Spleen (tissue), 11 donors: ENCODE data around the gene PCSK4. TPM values are rescaled to one million over a fixed set of nuclear protein-coding genes. Genes with fewer than 3 reads are reported as not detected.
A peak's percentile ranks its signal among the peaks of the same experiment; 100 is the strongest.

Experiments
- DNase-seq: peaks from one replicate; pipeline ENCODE4 v3.0.0-alpha.2; 2020
- H3K27ac ChIP-seq, 8 donors: fragments of 200-600 bp; sonication (generic) in 7 of 8; 1 replicate in 4 of 8; 2 replicates in 4 of 8; pipeline versions ENCODE4 v1.5.0 to v1.8.0; 2016 to 2021; ENCODE audit warnings: inconsistent platforms in 4 of 8, mild to moderate bottlenecking in 4 of 8, moderate library complexity in 1 of 8
- H3K27me3 ChIP-seq, 7 donors: fragments of 200-600 bp; sonication (generic) in 6 of 7; replicated peaks in 1 of 7; 1 replicate in 4 of 7; 2 replicates in 3 of 7; pipeline versions ENCODE4 v1.5.0 to v1.8.0; 2016 to 2021; ENCODE audit warnings: inconsistent platforms in 3 of 7, mild to moderate bottlenecking in 1 of 7
- H3K36me3 ChIP-seq, 6 donors: fragments of 200-600 bp; sonication (generic) in 5 of 6; 1 replicate in 4 of 6; 2 replicates in 2 of 6; pipeline versions ENCODE4 v1.5.0 to v1.8.0; 2016 to 2021; ENCODE audit warnings: inconsistent platforms in 2 of 6
- H3K4me1 ChIP-seq, 6 donors: fragments of 200-600 bp; sonication (generic) in 5 of 6; 1 replicate in 3 of 6; 2 replicates in 3 of 6; pipeline versions ENCODE4 v1.5.0 to v1.8.0; 2016 to 2021; ENCODE audit warnings: inconsistent platforms in 3 of 6
- H3K4me3 ChIP-seq, 8 donors: fragments of 200-600 bp; sonication (generic) in 7 of 8; 1 replicate in 4 of 8; 2 replicates in 4 of 8; pipeline versions ENCODE4 v1.5.0 to v1.8.0; 2016 to 2021; ENCODE audit warnings: inconsistent platforms in 4 of 8, mild to moderate bottlenecking in 4 of 8, moderate library complexity in 2 of 8
- H3K9me3 ChIP-seq, 8 donors: fragments of 200-600 bp; sonication (generic) in 7 of 8; 1 replicate in 4 of 8; 2 replicates in 4 of 8; pipeline versions ENCODE4 v1.5.0 to v1.8.0; 2016 to 2021; ENCODE audit warnings: inconsistent platforms in 4 of 8
- POLR2A ChIP-seq, 3 donors: fragments of 450-650 bp; IDR thresholded peaks; one replicate each; pipeline ENCODE4 v1.5.1; 2017; ENCODE audit warnings: antibody characterized with exemption in 3 of 3, mild to moderate bottlenecking in 1 of 3
- POLR2AphosphoS5 ChIP-seq, 3 donors: sonication (generic); formaldehyde crosslinking; IDR thresholded peaks; one replicate each; pipeline ENCODE4 v1.5.1; 2017; ENCODE audit warnings: antibody characterized with exemption in 3 of 3
- WGBS, 5 donors: extraction: QIAGEN DNeasy Blood & Tissue Kit in 3 of 5; methylation state at CpG; one replicate each; pipeline versions ENCODE4 v1.1.5 to v1.1.7; 2013 to 2018; 5-methylcytosine and 5-hydroxymethylcytosine counted together
- intact Hi-C: fragments of 100-400 bp; cut with DNase I; formaldehyde crosslinking; loops from one replicate; pipeline ENCODE4 v1.15.0; 2023; ENCODE audit warnings: low total_unique reads
- polyA plus RNA-seq, 3 donors: library from polyadenylated mRNA; stranded (reverse); fragments of 200-250 nt; gene quantifications; one replicate each; pipeline ENCODE4 v1.2.1, GENCODE V29; 2013
- total RNA-seq, 7 donors: library from RNA; depleted of rRNA in 3 of 7; stranded (reverse); fragments of >200 nt in 3 of 7; fragmentation: NEBNext Ultra II Directional in 4 of 7; extraction: Animal tissue kit (Norgen Biotek cat#: 25700) in 4 of 7; gene quantifications; one replicate each; pipeline versions ENCODE4 v1.1.0 to v1.2.1, GENCODE V29; 2016 to 2021
- TF ChIP-seq, protein P1 (sequence below), 11 experiments: fragments of 200-600 bp in 7 of 11; fragments of 450-650 bp in 4 of 11; sonication (generic) in 4 of 11; IDR thresholded peaks in 8 of 11; conservative IDR thresholded peaks in 3 of 11; 1 replicate in 7 of 11; 2 replicates in 4 of 11; pipeline versions ENCODE4 v1.4.0 to v1.8.0; 2016 to 2021; ENCODE audit warnings: antibody characterized with exemption in 11 of 11, inconsistent platforms in 4 of 11, mild to moderate bottlenecking in 1 of 11
- donor health status: healthy with polysubstance abuse.
- donor health status: DM: no; HTN: no; CAD: no; lungs with moderate emphysema.
- donor health status: DM: no; HTN: no; CAD: no.
- donor health status: Bipolar disorder and iron deficiency.
- donor health status: healthy.
- donor health status: DM: no; HTN: no; CAD: no.
- donor health status: DM: yes; HTN: yes; CAD: no.

PCSK4 gene
- total and polyA plus RNA-seq, 10 donors = 1.1 to 4.2 (median 1.9) TPM

DNA sequence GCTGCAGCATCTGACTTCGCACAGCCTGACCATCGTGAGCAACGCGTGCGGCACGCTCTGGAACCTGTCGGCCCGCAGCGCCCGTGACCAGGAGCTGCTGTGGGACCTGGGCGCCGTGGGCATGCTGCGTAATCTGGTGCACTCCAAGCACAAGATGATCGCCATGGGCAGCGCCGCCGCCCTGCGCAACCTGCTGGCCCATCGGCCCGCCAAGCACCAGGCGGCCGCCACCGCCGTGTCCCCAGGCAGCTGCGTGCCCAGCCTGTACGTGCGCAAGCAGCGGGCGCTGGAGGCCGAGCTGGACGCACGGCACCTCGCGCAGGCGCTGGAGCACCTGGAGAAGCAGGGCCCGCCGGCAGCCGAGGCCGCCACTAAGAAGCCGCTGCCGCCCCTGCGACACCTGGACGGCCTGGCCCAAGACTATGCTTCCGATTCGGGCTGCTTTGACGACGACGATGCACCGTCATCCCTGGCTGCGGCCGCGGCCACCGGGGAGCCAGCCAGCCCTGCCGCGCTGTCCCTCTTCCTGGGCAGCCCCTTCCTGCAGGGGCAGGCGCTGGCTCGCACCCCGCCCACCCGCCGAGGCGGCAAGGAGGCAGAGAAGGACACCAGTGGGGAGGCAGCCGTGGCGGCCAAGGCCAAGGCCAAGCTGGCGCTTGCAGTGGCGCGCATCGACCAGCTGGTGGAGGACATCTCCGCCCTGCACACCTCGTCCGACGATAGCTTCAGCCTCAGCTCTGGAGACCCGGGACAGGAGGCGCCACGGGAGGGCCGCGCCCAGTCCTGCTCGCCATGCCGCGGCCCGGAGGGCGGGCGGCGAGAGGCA, 24.7 kb downstream of the PCSK4 start:
- peak; percentile 82 for DNase-seq
- TF ChIP-seq POLR2A (IDR thresholded peaks at IDR 0.05) (no peak), POLR2AphosphoS5 (IDR thresholded peaks at IDR 0.05) (peak in 2 of 3 donors; percentile 49 to 67)
- TF ChIP-seq, protein P1, sequence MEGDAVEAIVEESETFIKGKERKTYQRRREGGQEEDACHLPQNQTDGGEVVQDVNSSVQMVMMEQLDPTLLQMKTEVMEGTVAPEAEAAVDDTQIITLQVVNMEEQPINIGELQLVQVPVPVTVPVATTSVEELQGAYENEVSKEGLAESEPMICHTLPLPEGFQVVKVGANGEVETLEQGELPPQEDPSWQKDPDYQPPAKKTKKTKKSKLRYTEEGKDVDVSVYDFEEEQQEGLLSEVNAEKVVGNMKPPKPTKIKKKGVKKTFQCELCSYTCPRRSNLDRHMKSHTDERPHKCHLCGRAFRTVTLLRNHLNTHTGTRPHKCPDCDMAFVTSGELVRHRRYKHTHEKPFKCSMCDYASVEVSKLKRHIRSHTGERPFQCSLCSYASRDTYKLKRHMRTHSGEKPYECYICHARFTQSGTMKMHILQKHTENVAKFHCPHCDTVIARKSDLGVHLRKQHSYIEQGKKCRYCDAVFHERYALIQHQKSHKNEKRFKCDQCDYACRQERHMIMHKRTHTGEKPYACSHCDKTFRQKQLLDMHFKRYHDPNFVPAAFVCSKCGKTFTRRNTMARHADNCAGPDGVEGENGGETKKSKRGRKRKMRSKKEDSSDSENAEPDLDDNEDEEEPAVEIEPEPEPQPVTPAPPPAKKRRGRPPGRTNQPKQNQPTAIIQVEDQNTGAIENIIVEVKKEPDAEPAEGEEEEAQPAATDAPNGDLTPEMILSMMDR (IDR thresholded peaks at IDR 0.05 in 8 of 11, conservative IDR thresholded peaks at IDR 0.05 in 3 of 11) = peak in 8 of 11 experiments; percentile 24 to 65 (median 50)
- WGBS, 5 donors = 18 to 57% (median 35%) methylated on average over 23 to 83 of the region's 83 CpGs
- H3K4me1 ChIP-seq = peaks cover 36 to 54% (median 50%) of the 10 kb centered on the region in 6 donors
- H3K27me3 ChIP-seq = peaks cover 12 to 62% (median 57%) of the 10 kb centered on the region in 7 donors
- intact Hi-C loops = no loop called here
- peaks cover 0 to 28% (median 4%) of the 10 kb centered on the region in 6 donors for H3K36me3 ChIP-seq
- H3K27ac ChIP-seq = no peak overlapping the region
- peak overlapping the region in 4 of 8 donors; percentile 5 to 46 (median 32) for H3K4me3 ChIP-seq
- no peaks in the 10 kb centered on the region for H3K9me3 ChIP-seq

DNA sequence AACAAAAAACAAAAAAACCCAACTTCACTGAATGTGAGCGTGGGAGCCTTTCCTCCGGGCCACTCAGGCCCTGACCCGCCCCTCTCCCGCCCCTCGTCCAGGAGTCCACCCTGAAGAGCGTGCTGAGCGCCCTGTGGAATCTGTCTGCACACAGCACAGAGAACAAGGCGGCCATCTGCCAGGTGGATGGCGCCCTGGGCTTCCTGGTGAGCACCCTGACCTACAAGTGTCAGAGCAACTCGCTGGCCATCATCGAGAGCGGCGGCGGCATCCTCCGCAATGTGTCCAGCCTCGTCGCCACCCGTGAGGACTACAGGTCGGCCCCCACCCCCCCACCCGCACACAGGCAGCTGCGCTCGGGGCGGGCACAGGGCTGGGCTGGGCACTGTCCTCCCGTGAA, 28.3 kb downstream of the PCSK4 start:
- TF ChIP-seq POLR2A (IDR thresholded peaks at IDR 0.05) (no peak), POLR2AphosphoS5 (IDR thresholded peaks at IDR 0.05) (no peak)
- TF ChIP-seq, protein P1 (IDR thresholded peaks at IDR 0.05 in 8 of 11, conservative IDR thresholded peaks at IDR 0.05 in 3 of 11) = no peak
- intact Hi-C loops = no loop called here
- Histone ChIP-seq H3K9me3 (no peaks in the 10 kb centered on the region), H3K4me1 (peaks cover 10 to 27% (median 22%) of the 10 kb centered on the region in 6 donors), H3K36me3 (peaks cover 0 to 34% (median 4%) of the 10 kb centered on the region in 6 donors), H3K4me3 (no peak overlapping the region), H3K27ac (no peak overlapping the region), H3K27me3 (peaks cover 0 to 56% (median 35%) of the 10 kb centered on the region in 7 donors)
- 89 to 95% (median 93%) methylated on average over 11 to 24 of the region's 24 CpGs for WGBS, 5 donors
- DNase-seq = no peak

DNA sequence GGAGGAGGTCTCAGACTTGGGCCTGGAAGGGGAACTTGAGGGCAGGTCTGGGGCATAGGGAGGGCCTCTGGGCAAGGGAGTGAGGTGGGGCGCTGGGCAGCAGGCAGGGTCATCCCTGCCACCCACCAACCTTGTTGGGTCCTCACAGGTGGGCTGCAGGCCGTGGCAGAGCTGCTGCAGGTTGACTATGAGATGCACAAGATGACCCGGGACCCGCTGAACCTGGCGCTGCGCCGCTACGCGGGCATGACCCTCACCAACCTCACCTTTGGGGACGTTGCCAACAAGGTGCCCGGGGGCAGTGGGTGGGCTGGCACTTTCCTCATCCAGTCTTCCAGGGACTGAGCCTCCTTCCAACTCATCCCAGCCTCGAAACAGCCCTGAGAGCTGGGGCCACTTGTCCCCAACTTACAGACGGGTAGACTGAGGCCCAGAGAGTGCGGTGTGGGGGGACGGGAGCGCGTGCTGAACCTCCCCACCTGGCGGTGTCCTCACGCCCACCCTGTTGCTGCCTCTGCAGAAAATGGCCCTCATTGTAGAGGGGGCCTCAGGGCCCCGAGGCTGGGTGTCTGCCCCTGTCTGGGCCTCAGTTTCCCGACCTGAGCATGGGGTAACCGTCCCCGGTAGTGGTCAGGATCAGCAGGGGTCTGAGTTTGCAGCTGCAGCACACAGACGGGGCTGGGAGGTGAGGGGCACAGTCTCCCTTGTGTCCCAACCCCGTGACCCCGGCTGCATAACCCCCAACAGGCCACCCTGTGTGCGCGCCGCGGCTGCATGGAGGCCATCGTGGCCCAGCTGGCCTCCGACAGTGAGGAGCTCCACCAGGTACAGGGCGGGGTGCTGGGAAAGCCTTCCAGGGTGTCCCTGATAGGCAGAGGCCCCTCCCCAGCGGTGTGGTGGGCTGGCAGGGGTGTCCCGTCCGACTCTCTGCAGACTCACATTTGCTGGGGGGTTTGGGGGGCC, 29.8 kb downstream of the PCSK4 start:
- TF ChIP-seq, protein P1 (IDR thresholded peaks at IDR 0.05 in 8 of 11, conservative IDR thresholded peaks at IDR 0.05 in 3 of 11) = no peak
- TF ChIP-seq POLR2A (IDR thresholded peaks at IDR 0.05) (no peak), POLR2AphosphoS5 (IDR thresholded peaks at IDR 0.05) (no peak)
- Histone ChIP-seq H3K9me3 (no peaks in the 10 kb centered on the region), H3K4me3 (no peak overlapping the region), H3K36me3 (peaks cover 0 to 24% (median 4%) of the 10 kb centered on the region in 6 donors), H3K4me1 (peaks cover 2 to 27% (median 19%) of the 10 kb centered on the region in 6 donors), H3K27me3 (peaks cover 4 to 56% (median 35%) of the 10 kb centered on the region in 7 donors), H3K27ac (no peak overlapping the region)
- WGBS, 5 donors = 88 to 94% (median 93%) methylated on average over 15 to 36 of the region's 36 CpGs
- no peak for DNase-seq
- intact Hi-C loops = no loop called here
